Stomach (tissue), 9 donors: ENCODE measurements around the gene TJP2. TPM values are rescaled to one million over a fixed set of nuclear protein-coding genes. Genes with fewer than 3 reads are reported as not detected.

Source experiments
- DNase-seq, 2 donors: peaks; one replicate each; pipeline versions ENCODE4 v3.0.0 to v3.0.0-alpha.2; 2013 to 2019
- H3K27ac ChIP-seq, 5 donors: fragments of 200-600 bp in 4 of 5; sonication (generic) in 4 of 5; one replicate each; pipeline ENCODE4 v1.5.1; 2013 to 2019; ENCODE audit warnings: mild to moderate bottlenecking in 1 of 5, moderate library complexity in 1 of 5
- H3K27me3 ChIP-seq, 3 donors: fragments of 200-600 bp; sonication (generic); one replicate each; pipeline ENCODE4 v1.5.1; 2017 to 2019; ENCODE audit warnings: mixed run types in 1 of 3
- H3K36me3 ChIP-seq, 4 donors: fragments of 200-600 bp; sonication (generic); 1 replicate in 3 of 4; 2 replicates in 1 of 4; pipeline ENCODE4 v1.5.1; 2016 to 2019
- H3K4me1 ChIP-seq, 4 donors: fragments of 200-600 bp; sonication (generic); one replicate each; pipeline ENCODE4 v1.5.1; 2016 to 2019
- H3K4me3 ChIP-seq, 4 donors: fragments of 200-600 bp; sonication (generic) in 3 of 4; one replicate each; pipeline ENCODE4 v1.5.1; 2016 to 2019; ENCODE audit warnings: mild to moderate bottlenecking in 1 of 4
- H3K9me3 ChIP-seq, 4 donors: fragments of 200-600 bp; sonication (generic); one replicate each; pipeline ENCODE4 v1.5.1; 2016 to 2019
- CTCF ChIP-seq, 7 experiments: fragments of 450-650 bp in 4 of 7; fragments of 200-600 bp in 3 of 7; sonication (generic) in 3 of 7; IDR thresholded peaks; one replicate each; pipeline ENCODE4 v1.5.1; 2016 to 2019; ENCODE audit warnings: antibody characterized with exemption in 7 of 7, control low read depth in 2 of 7, mild to moderate bottlenecking in 1 of 7
- EP300 ChIP-seq: sonication (generic); formaldehyde crosslinking; IDR thresholded peaks from one replicate; pipeline ENCODE4 v1.6.1; 2017; ENCODE audit warnings: antibody characterized with exemption
- POLR2A ChIP-seq, 4 donors: fragments of 450-650 bp; IDR thresholded peaks; one replicate each; pipeline ENCODE4 v1.6.1; 2016; ENCODE audit warnings: antibody characterized with exemption in 4 of 4, control low read depth in 2 of 4, mild to moderate bottlenecking in 1 of 4, moderate library complexity in 1 of 4
- POLR2AphosphoS5 ChIP-seq, 3 donors: sonication (generic); formaldehyde crosslinking; IDR thresholded peaks; one replicate each; pipeline ENCODE4 v1.6.1; 2016; ENCODE audit warnings: antibody characterized with exemption in 3 of 3
- WGBS, 5 donors: extraction: QIAGEN DNeasy Blood & Tissue Kit in 3 of 5; methylation state at CpG; one replicate each; pipeline versions ENCODE4 v1.1.5 to v1.1.7; 2013 to 2018; 5-methylcytosine and 5-hydroxymethylcytosine counted together
- intact Hi-C: fragments of 100-400 bp; cut with DNase I; formaldehyde crosslinking; loops from one replicate; pipeline ENCODE4 v1.15.1; 2023; ENCODE audit warnings: low total_unique reads
- polyA plus RNA-seq, 3 donors: library from polyadenylated mRNA; stranded (reverse); fragments of 200-250 nt; gene quantifications; one replicate each; pipeline ENCODE4 v1.2.3, GENCODE V29; 2013
- total RNA-seq, 5 donors: library from RNA; depleted of rRNA; stranded (reverse); fragments of >200 nt; gene quantifications; one replicate each; pipeline versions ENCODE4 v1.1.0 to v1.2.3, GENCODE V29; 2014 to 2016
- donor health status: healthy with polysubstance abuse.
- donor health status: Bipolar disorder and iron deficiency.
- donor health status: healthy.

TJP2 gene
- total and polyA plus RNA-seq, 8 donors = 28.6 to 371 (median 150) TPM

GRCh38 chr9:69254223-69254622 is 80.1 kb downstream of the TJP2 start:
- TF ChIP-seq EP300 (no peak), POLR2A (IDR thresholded peaks at IDR 0.05) (no peak), POLR2AphosphoS5 (IDR thresholded peaks at IDR 0.05) (no peak), CTCF (IDR thresholded peaks at IDR 0.05) (no peak)
- intact Hi-C loops = no loop called here
- H3K27me3 ChIP-seq = no peaks in the 10 kb centered on the region
- DNase-seq = no peak
- 90 to 98% (median 95%) methylated on average over 6 to 11 of the region's 11 CpGs for WGBS, 5 donors
- peaks cover 36 to 75% (median 60%) of the 10 kb centered on the region in 4 donors for H3K36me3 ChIP-seq
- no peaks in the 10 kb centered on the region for H3K9me3 ChIP-seq
- peaks cover 0 to 17% (median 0%) of the 10 kb centered on the region in 4 donors for H3K4me1 ChIP-seq
- H3K27ac ChIP-seq = no peak overlapping the region
- no peak overlapping the region for H3K4me3 ChIP-seq

- H3K36me3 ChIP-seq = peaks cover 34 to 61% (median 46%) of the 10 kb centered on the region in 4 donors
- H3K9me3 ChIP-seq = no peaks in the 10 kb centered on the region
- no peak for TF ChIP-seq POLR2A (IDR thresholded peaks at IDR 0.05)
- no peak for TF ChIP-seq CTCF (IDR thresholded peaks at IDR 0.05)
- no peak for TF ChIP-seq EP300
- TF ChIP-seq POLR2AphosphoS5 (IDR thresholded peaks at IDR 0.05) = no peak
- intact Hi-C loops = no loop called here
- no peak overlapping the region for H3K4me3 ChIP-seq
- 81 to 100% (median 91%) methylated on average over 1 of the region's 1 CpG for WGBS, 5 donors
- no peak for DNase-seq
- H3K27me3 ChIP-seq = no peaks in the 10 kb centered on the region
- peaks cover 0 to 14% (median 0%) of the 10 kb centered on the region in 4 donors for H3K4me1 ChIP-seq
- no peak overlapping the region for H3K27ac ChIP-seq
These were observed 81.5 kb downstream of the TJP2 start for GRCh38 chr9:69255591-69255990.

GRCh38 chr9:69258551-69258950 is 84.5 kb downstream of the TJP2 start:
- Histone ChIP-seq H3K4me1 (peaks cover 0 to 14% (median 0%) of the 10 kb centered on the region in 4 donors), H3K9me3 (no peaks in the 10 kb centered on the region), H3K36me3 (peaks cover 11 to 31% (median 17%) of the 10 kb centered on the region in 4 donors), H3K27ac (no peak overlapping the region), H3K4me3 (no peak overlapping the region), H3K27me3 (no peaks in the 10 kb centered on the region)
- WGBS, 5 donors = 85 to 97% (median 97%) methylated on average over 5 of the region's 5 CpGs
- intact Hi-C loops = no loop called here
- DNase-seq = no peak
- TF ChIP-seq POLR2A (IDR thresholded peaks at IDR 0.05) = no peak
- TF ChIP-seq POLR2AphosphoS5 (IDR thresholded peaks at IDR 0.05) = no peak
- no peak for TF ChIP-seq EP300
- no peak for TF ChIP-seq CTCF (IDR thresholded peaks at IDR 0.05)

- intact Hi-C loops = no loop called here
- H3K4me3 ChIP-seq = no peak overlapping the region
- TF ChIP-seq POLR2A (IDR thresholded peaks at IDR 0.05) (no peak), CTCF (IDR thresholded peaks at IDR 0.05) (no peak), EP300 (no peak), POLR2AphosphoS5 (IDR thresholded peaks at IDR 0.05) (no peak)
- no peak for DNase-seq
- H3K36me3 ChIP-seq = peaks cover 0 to 16% (median 3%) of the 10 kb centered on the region in 4 donors
- H3K27ac ChIP-seq = no peak overlapping the region
- H3K9me3 ChIP-seq = no peaks in the 10 kb centered on the region
- WGBS, 5 donors = 67 to 79% (median 73%) methylated on average over 4 to 5 of the region's 5 CpGs
- peaks cover 0 to 21% (median 0%) of the 10 kb centered on the region in 4 donors for H3K4me1 ChIP-seq
- H3K27me3 ChIP-seq = no peaks in the 10 kb centered on the region
These were observed 86.1 kb downstream of the TJP2 start for GRCh38 chr9:69260161-69260560.
